K562 (cell line): ENCODE results near the gene CRYGC. TPM values are rescaled to one million over a fixed set of nuclear protein-coding genes. Genes with fewer than 3 reads are reported as not detected.

ENCODE experiments used
- ATAC-seq: fragments of 200-7000 bp; cut with Tn5 transposase; 3 replicates; pipeline ENCODE4 v1.9.1; 2020; ENCODE audit warnings: moderate library complexity
- BruUV-seq: library from RNA; stranded (reverse); fragments of 400-500 nt; replicated peaks from 2 replicates; lab custom pipeline; 2021; lab: Mats Ljungman, UMichigan
- CTCF ChIA-PET: fragments of 300-600 bp; formaldehyde crosslinking; extraction: SDS; loops from one replicate; lab custom pipeline; 2021; ENCODE audit warnings: low intra/inter-chr PET ratio; lab: Yijun Ruan, JAX
- POLR2A ChIA-PET: fragments of 300-600, 350-650 bp; sonication (Branson Sonifier 250); formaldehyde crosslinking; extraction: SDS; loops from one replicate; lab custom pipeline; 2021; ENCODE audit warnings: antibody characterized with exemption, inconsistent platforms; lab: Yijun Ruan, JAX
- DNase-seq, 4 experiments: peaks; one replicate each; pipeline versions ENCODE4 v3.0.0 to v3.0.0-alpha.2; 2011 to 2018; ENCODE audit warnings: low spot score in 3 of 4, mixed read lengths in 3 of 4; ENCODE audit errors: extremely low read depth in 1 of 4
- FAIRE-seq: peaks from 2 replicates; lab custom pipeline; 2011; peaks lifted over from hg19 to GRCh38; lab: Jason Lieb, UNC
- H2AFZ ChIP-seq: 2 replicates; pipeline ENCODE4 v1.6.0; 2011; ENCODE audit warnings: low read depth, low read length, control low read depth, inconsistent platforms
- H3K27ac ChIP-seq: fragments of 200-600 bp; 3 replicates; pipeline ENCODE4 v1.8.0; 2011; ENCODE audit warnings: low read depth, mild to moderate bottlenecking, control low read depth, inconsistent platforms, low read length, moderate library complexity, mixed read lengths; ENCODE audit errors: extremely low read depth
- H3K27me3 ChIP-seq, 2 experiments: fragments of 300-600 bp in 1 of 2; 2 replicates in 1 of 2; 3 replicates in 1 of 2; pipeline versions ENCODE4 v1.6.0 to v1.8.0; 2011; ENCODE audit warnings: inconsistent platforms in 2 of 2, low read length in 2 of 2, mild to moderate bottlenecking in 1 of 2, mixed read lengths in 1 of 2, moderate library complexity in 1 of 2; ENCODE audit not compliant: control insufficient read depth in 2 of 2, insufficient read depth in 2 of 2
- H3K36me3 ChIP-seq: fragments of 300-600 bp; 3 replicates; pipeline ENCODE4 v1.8.0; 2011; ENCODE audit warnings: mild to moderate bottlenecking, low read length, inconsistent platforms; ENCODE audit not compliant: control insufficient read depth, insufficient read depth
- H3K4me1 ChIP-seq, 2 experiments: fragments of 200-600 bp in 1 of 2; replicated peaks in 1 of 2; 2 replicates in 1 of 2; 3 replicates in 1 of 2; pipeline versions ENCODE4 v1.5.1 to v1.8.0; 2011; ENCODE audit warnings: inconsistent platforms in 2 of 2, low read length in 2 of 2, mild to moderate bottlenecking in 1 of 2, mixed read lengths in 1 of 2, moderate library complexity in 1 of 2; ENCODE audit not compliant: control insufficient read depth in 2 of 2, insufficient read depth in 2 of 2
- H3K4me2 ChIP-seq: 2 replicates; pipeline ENCODE4 v1.6.1; 2011; ENCODE audit warnings: low read length, control low read depth, inconsistent platforms, mixed read lengths; ENCODE audit not compliant: insufficient read depth
- H3K4me3 ChIP-seq: fragments of 200-600 bp; sonication (generic), shearing (Covaris generic); 2 replicates; pipeline ENCODE4 v1.5.1; 2016; ENCODE audit warnings: control low read depth, inconsistent platforms
- H3K79me2 ChIP-seq: fragments of 200-600 bp; 3 replicates; pipeline ENCODE4 v1.8.0; 2011; ENCODE audit warnings: low read length, inconsistent platforms; ENCODE audit not compliant: control insufficient read depth, insufficient read depth
- H3K9ac ChIP-seq, 2 experiments: 2 replicates each; pipeline versions ENCODE4 v1.6.0 to v1.6.1; 2011; ENCODE audit warnings: low read depth in 2 of 2, low read length in 2 of 2, control low read depth in 1 of 2, inconsistent platforms in 1 of 2, mild to moderate bottlenecking in 1 of 2, mixed read lengths in 1 of 2; ENCODE audit not compliant: insufficient read depth in 1 of 2
- H3K9me1 ChIP-seq: one replicate; pipeline ENCODE4 v1.6.0; 2011; ENCODE audit warnings: inconsistent platforms, mild to moderate bottlenecking, low read length, moderate library complexity; ENCODE audit not compliant: control insufficient read depth, insufficient read depth
- H3K9me3 ChIP-seq: replicated peaks from 2 replicates; pipeline ENCODE4 v1.5.1; 2011; ENCODE audit warnings: low read depth, low read length, inconsistent platforms; ENCODE audit not compliant: control insufficient read depth, insufficient read depth
- H4K20me1 ChIP-seq: replicated peaks from 2 replicates; pipeline ENCODE4 v1.6.1; 2011; ENCODE audit warnings: low read length, inconsistent platforms, mixed read lengths; ENCODE audit not compliant: control insufficient read depth, insufficient read depth
- ARID1B ChIP-seq: fragments of 450-650 bp; IDR thresholded peaks from 2 replicates; pipeline ENCODE4 v1.6.1; 2016; ENCODE audit warnings: antibody characterized with exemption, mild to moderate bottlenecking, inconsistent platforms
- COPS2 ChIP-seq: fragments of 450-650 bp; conservative IDR thresholded peaks from 2 replicates; pipeline ENCODE4 v1.6.1; 2016; ENCODE audit warnings: mild to moderate bottlenecking, moderate library complexity
- KLF16 ChIP-seq: IDR thresholded peaks from 2 replicates; pipeline ENCODE4 v1.6.1; 2016; ENCODE audit warnings: antibody characterized with exemption
- NCOA4 ChIP-seq: fragments of 450-650 bp; IDR thresholded peaks from 2 replicates; pipeline ENCODE4 v1.6.1; 2018; ENCODE audit warnings: mild to moderate bottlenecking; ENCODE audit not compliant: partially characterized antibody
- NR2C2 ChIP-seq, 2 experiments: fragments of 200-800 bp in 1 of 2; sonication (Bioruptor generic) in 1 of 2; sonication (generic) in 1 of 2; formaldehyde crosslinking in 1 of 2; IDR thresholded peaks; 2 replicates each; pipeline versions ENCODE4 v1.6.1 to v1.8.0; 2016 to 2022; ENCODE audit warnings: mild to moderate bottlenecking in 1 of 2, missing compliant biosample characterization in 1 of 2, missing genetic modification characterization in 1 of 2, missing genetic modification reagents in 1 of 2
- PKNOX1 ChIP-seq: fragments of 450-650 bp; IDR thresholded peaks from 2 replicates; pipeline ENCODE4 v1.6.1; 2016
- SREBF2 ChIP-seq: sonication (generic); formaldehyde crosslinking; IDR thresholded peaks from 2 replicates; pipeline ENCODE4 v1.4.0; 2020; ENCODE audit warnings: mild to moderate bottlenecking, missing genetic modification reagents
- U2AF2 ChIP-seq: fragments of 200-400 bp; formaldehyde crosslinking; optimal IDR thresholded peaks from 2 replicates; pipeline ENCODE3; 2017; ENCODE audit warnings: low read depth, mild to moderate bottlenecking, low read length
- ZBTB1 ChIP-seq: sonication (generic); formaldehyde crosslinking; IDR thresholded peaks from 2 replicates; pipeline ENCODE4 v1.8.1; 2023; ENCODE audit warnings: missing genetic modification reagents, low read depth, mild to moderate bottlenecking, borderline replicate concordance
- ZNF224 ChIP-seq: sonication (generic); formaldehyde crosslinking; IDR thresholded peaks from 2 replicates; pipeline ENCODE4 v1.8.0; 2022; ENCODE audit warnings: mild to moderate bottlenecking, missing genetic modification reagents
- ZNF232 ChIP-seq: sonication (generic); formaldehyde crosslinking; IDR thresholded peaks from 2 replicates; pipeline ENCODE4 v1.8.0; 2022; ENCODE audit warnings: mild to moderate bottlenecking, missing genetic modification reagents
- ZNF384 ChIP-seq: IDR thresholded peaks from 2 replicates; pipeline ENCODE4 v1.6.1; 2012; ENCODE audit warnings: low read depth, low read length, improper control_type of control experiment
- WGBS: fragments of 100-300 bp; shearing (Covaris generic); methylation state at CpG from one replicate; pipeline ENCODE4 v1.1.6; 2016; ENCODE audit warnings: low coverage, mixed read lengths; ENCODE audit not compliant: insufficient coverage; ENCODE audit errors: missing lambda C conversion rate; 5-methylcytosine and 5-hydroxymethylcytosine counted together
- in situ Hi-C: fragments of 300-500 bp; cut with MboI; formaldehyde crosslinking; loops from 4 replicates; pipeline ENCODE4 v1.15.0; 2018; ENCODE audit warnings: inconsistent platforms, mixed read lengths
- intact Hi-C: fragments of 100-400 bp; cut with micrococcal nuclease; formaldehyde crosslinking; loops from 2 replicates; pipeline ENCODE4 v1.14.2; 2022
- polyA plus RNA-seq, 8 experiments: library from polyadenylated mRNA; depleted of rRNA in 4 of 8; stranded (reverse) in 5 of 8; unstranded in 3 of 8; fragments of >200 nt; fragmentation: Nextera tagmentation in 2 of 8; fragmentation: Illumina TruSeq in 1 of 8; extraction: Ambion mirVana in 2 of 8; extraction: Trizol in 1 of 8; gene quantifications; 2 replicates each; pipeline versions ENCODE4 v1.2.1 to v1.2.3, GENCODE V29; 2011 to 2014; ENCODE audit warnings: inconsistent platforms in 1 of 8, missing spikeins in 1 of 8
- total RNA-seq, 7 experiments: library from RNA; depleted of rRNA in 6 of 7; stranded (reverse); fragments of >200 nt in 6 of 7; fragmentation: Illumina TruSeq in 2 of 7; extraction: Trizol in 2 of 7; gene quantifications; 2 replicates each; pipeline versions ENCODE4 v1.2.1 to v1.2.3, GENCODE V29; 2011 to 2021; ENCODE audit warnings: low replicate concordance in 1 of 7

The CRYGC gene
- total and polyA plus RNA-seq, 9 of the 15 experiments (the other 6 are each of a cell fraction or from before 2014, with no cell fraction given): not detected

- Histone ChIP-seq H3K9me1 (no peaks in the 10 kb centered on the region), H3K36me3 (no peaks in the 10 kb centered on the region), H3K4me3 (no peak overlapping the region), H3K27me3 (0 out of 5 replicates have a peak, but pooled peaks cover 0 to 6% of the 10 kb centered on the region in 2 experiments), H3K27ac (no peak overlapping the region), H3K9me3 (no peaks in the 10 kb centered on the region), H3K79me2 (no peaks in the 10 kb centered on the region), H3K4me1 (no peaks in the 10 kb centered on the region), H4K20me1 (no peaks in the 10 kb centered on the region), H3K9ac (no peak overlapping the region), H3K4me2 (no peak overlapping the region), H2AFZ (no peak overlapping the region)
- ATAC-seq (no peak), FAIRE-seq (no peak), DNase-seq (no peak)
- intact Hi-C loops (no loop called here), in situ Hi-C loops (no loop called here)
- BruUV-seq: no TSS peak
- POLR2A ChIA-PET: no interaction called here
- CTCF ChIA-PET: no interaction called here
- 3% methylated on average over 5 of the region's 5 CpGs for WGBS
- TF ChIP-seq ZNF232 (CRISPR knock-in tag): no peak
Measured at GRCh38 chr2:208097801-208098200, 31.8 kb downstream of the CRYGC start.

GRCh38 chr2:208097313-208097712 is 32.3 kb downstream of the CRYGC start:
- Histone ChIP-seq H3K9ac (no peak overlapping the region), H4K20me1 (no peaks in the 10 kb centered on the region), H3K9me3 (no peaks in the 10 kb centered on the region), H2AFZ (no peak overlapping the region), H3K27ac (no peak overlapping the region), H3K36me3 (no peaks in the 10 kb centered on the region), H3K4me1 (no peaks in the 10 kb centered on the region), H3K4me3 (no peak overlapping the region), H3K9me1 (no peaks in the 10 kb centered on the region), H3K27me3 (0 out of 5 replicates have a peak, but pooled peaks cover 0 to 6% of the 10 kb centered on the region in 2 experiments), H3K4me2 (no peak overlapping the region), H3K79me2 (no peaks in the 10 kb centered on the region)
- in situ Hi-C loops: no loop called here
- ChIA-PET POLR2A (no interaction called here), CTCF (no interaction called here)
- FAIRE-seq: no peak
- 0% methylated on average over 2 of the region's 3 CpGs for WGBS
- BruUV-seq: no TSS peak
- TF ChIP-seq ZNF224: no peak
- no peak for TF ChIP-seq NR2C2 (CRISPR knock-in tag; IDR thresholded peaks at IDR 0.05)
- no peak for TF ChIP-seq NR2C2 (tag; IDR thresholded peaks at IDR 0.05)
- no peak for TF ChIP-seq COPS2
- no peak for TF ChIP-seq U2AF2
- no peak for TF ChIP-seq NCOA4
- TF ChIP-seq ARID1B: no peak
- no peak for TF ChIP-seq KLF16
- no peak for TF ChIP-seq ZNF384
- TF ChIP-seq ZBTB1 (CRISPR knock-in tag): no peak
- no peak for TF ChIP-seq SREBF2
- no peak for TF ChIP-seq PKNOX1
- intact Hi-C loops: no loop called here
- no peak for DNase-seq
- ATAC-seq: no peak
